ENCODE measurements around the gene CEBPG. TPM values are rescaled to one million over a fixed set of nuclear protein-coding genes. Genes with fewer than 3 reads are reported as not detected.

CEBPG gene
- total RNA-seq, 1 donor from 2014 or later: 59.3 TPM

- no peaks in the 10 kb centered on the region for H4K20me1 ChIP-seq (ENCODE audit: low read depth)
- H3F3A ChIP-seq (ENCODE audit: low read depth): peaks cover 4% of the 10 kb centered on the region
- Mint-ChIP-seq H3K4me1 (peaks cover 11% of the 10 kb centered on the region), H3K9me3 (no peaks in the 10 kb centered on the region), H3K36me3 (no peaks in the 10 kb centered on the region), H3K27me3 (ENCODE audit: insufficient read depth, low read depth) (peaks cover 10% of the 10 kb centered on the region), H3K4me3 (no peak overlapping the region), H3K27ac (no peak overlapping the region)
- TF ChIP-seq, protein P1, sequence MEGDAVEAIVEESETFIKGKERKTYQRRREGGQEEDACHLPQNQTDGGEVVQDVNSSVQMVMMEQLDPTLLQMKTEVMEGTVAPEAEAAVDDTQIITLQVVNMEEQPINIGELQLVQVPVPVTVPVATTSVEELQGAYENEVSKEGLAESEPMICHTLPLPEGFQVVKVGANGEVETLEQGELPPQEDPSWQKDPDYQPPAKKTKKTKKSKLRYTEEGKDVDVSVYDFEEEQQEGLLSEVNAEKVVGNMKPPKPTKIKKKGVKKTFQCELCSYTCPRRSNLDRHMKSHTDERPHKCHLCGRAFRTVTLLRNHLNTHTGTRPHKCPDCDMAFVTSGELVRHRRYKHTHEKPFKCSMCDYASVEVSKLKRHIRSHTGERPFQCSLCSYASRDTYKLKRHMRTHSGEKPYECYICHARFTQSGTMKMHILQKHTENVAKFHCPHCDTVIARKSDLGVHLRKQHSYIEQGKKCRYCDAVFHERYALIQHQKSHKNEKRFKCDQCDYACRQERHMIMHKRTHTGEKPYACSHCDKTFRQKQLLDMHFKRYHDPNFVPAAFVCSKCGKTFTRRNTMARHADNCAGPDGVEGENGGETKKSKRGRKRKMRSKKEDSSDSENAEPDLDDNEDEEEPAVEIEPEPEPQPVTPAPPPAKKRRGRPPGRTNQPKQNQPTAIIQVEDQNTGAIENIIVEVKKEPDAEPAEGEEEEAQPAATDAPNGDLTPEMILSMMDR (IDR thresholded peaks at IDR 0.05): no peak
- TF ChIP-seq EZH2 (IDR thresholded peaks at IDR 0.05) (no peak), EZH2phosphoT487 (IDR thresholded peaks at IDR 0.05) (no peak)
- peaks cover 8% of the 10 kb centered on the region for H3K27me3 ChIP-seq
- no peaks in the 10 kb centered on the region for H3K36me3 ChIP-seq
- DNase-seq (ENCODE audit: low spot score): no peak
- no peaks in the 10 kb centered on the region for H3K79me2 ChIP-seq (ENCODE audit: low read depth)
- peaks cover 10% of the 10 kb centered on the region for H3K4me1 ChIP-seq
- no peak overlapping the region for H3K27ac ChIP-seq
- no peak overlapping the region for H2AFZ ChIP-seq (replicated peaks)
- no peak overlapping the region for H3K4me3 ChIP-seq
- H3K9ac ChIP-seq: no peak overlapping the region
- no peaks in the 10 kb centered on the region for H3K9me3 ChIP-seq (ENCODE audit: low read depth)
- H3K4me2 ChIP-seq: no peak overlapping the region
Observed at GRCh38 chr19:33348301-33349010, 25.1 kb upstream of the CEBPG start.

GRCh38 chr19:33349319-33350289, 23.9 kb upstream of the CEBPG start:
- H3K4me1 Mint-ChIP-seq: peaks cover 3% of the 10 kb centered on the region
- no peaks in the 10 kb centered on the region for H3K36me3 Mint-ChIP-seq
- no peak overlapping the region for H3K27ac Mint-ChIP-seq
- Histone ChIP-seq H2AFZ (replicated peaks) (no peak overlapping the region), H3K36me3 (no peaks in the 10 kb centered on the region), H4K20me1 (ENCODE audit: low read depth) (no peaks in the 10 kb centered on the region), H3K79me2 (ENCODE audit: low read depth) (no peaks in the 10 kb centered on the region), H3K4me3 (no peak overlapping the region), H3K4me1 (peaks cover under 1% of the 10 kb centered on the region), H3F3A (ENCODE audit: low read depth) (peaks cover 4% of the 10 kb centered on the region), H3K27ac (no peak overlapping the region), H3K9me3 (ENCODE audit: low read depth) (no peaks in the 10 kb centered on the region), H3K27me3 (peaks cover 8% of the 10 kb centered on the region), H3K4me2 (no peak overlapping the region), H3K9ac (no peak overlapping the region)
- H3K27me3 Mint-ChIP-seq (ENCODE audit: insufficient read depth, low read depth): peaks cover 10% of the 10 kb centered on the region
- H3K4me3 Mint-ChIP-seq: no peak overlapping the region
- TF ChIP-seq, protein P1 (IDR thresholded peaks at IDR 0.05): no peak
- no peak for TF ChIP-seq EZH2phosphoT487 (IDR thresholded peaks at IDR 0.05)
- no peak for TF ChIP-seq EZH2 (IDR thresholded peaks at IDR 0.05)
- no peak for DNase-seq (ENCODE audit: low spot score)
- peaks cover 2% of the 10 kb centered on the region for H3K9me3 Mint-ChIP-seq

GRCh38 chr19:33350538-33351309, 22.8 kb upstream of the CEBPG start:
- no peak overlapping the region for H3K27ac Mint-ChIP-seq
- Histone ChIP-seq H4K20me1 (ENCODE audit: low read depth) (no peaks in the 10 kb centered on the region), H3K4me1 (no peaks in the 10 kb centered on the region), H2AFZ (replicated peaks) (no peak overlapping the region), H3K9me3 (ENCODE audit: low read depth) (peaks cover 3% of the 10 kb centered on the region), H3K27me3 (peaks cover under 1% of the 10 kb centered on the region), H3K27ac (no peak overlapping the region), H3K4me2 (no peak overlapping the region), H3F3A (ENCODE audit: low read depth) (no peaks in the 10 kb centered on the region), H3K4me3 (no peak overlapping the region), H3K36me3 (no peaks in the 10 kb centered on the region), H3K9ac (no peak overlapping the region), H3K79me2 (ENCODE audit: low read depth) (no peaks in the 10 kb centered on the region)
- H3K4me1 Mint-ChIP-seq: no peaks in the 10 kb centered on the region
- no peaks in the 10 kb centered on the region for H3K36me3 Mint-ChIP-seq
- H3K4me3 Mint-ChIP-seq: no peak overlapping the region
- no peak for DNase-seq (ENCODE audit: low spot score)
- peaks cover 7% of the 10 kb centered on the region for H3K9me3 Mint-ChIP-seq
- peaks cover 7% of the 10 kb centered on the region for H3K27me3 Mint-ChIP-seq (ENCODE audit: insufficient read depth, low read depth)
- no peak for TF ChIP-seq EZH2phosphoT487 (IDR thresholded peaks at IDR 0.05)
- TF ChIP-seq EZH2 (IDR thresholded peaks at IDR 0.05): no peak
- TF ChIP-seq, protein P1 (IDR thresholded peaks at IDR 0.05): no peak
